GM12865 (cell line): ENCODE results near the gene MYCBP2.

ENCODE experiments used
- DNase-seq: peaks from one replicate; pipeline ENCODE4 v3.0.0; 2010; ENCODE audit warnings: low read depth
- H3K4me3 ChIP-seq: 2 replicates; pipeline ENCODE4 v1.5.1; 2011; ENCODE audit warnings: mild to moderate bottlenecking, low read depth, low read length, control low read depth
- CTCF ChIP-seq: IDR thresholded peaks from 2 replicates; pipeline ENCODE4 v1.5.1; 2011; ENCODE audit warnings: low read length, control low read depth, low read depth, inconsistent platforms; ENCODE audit not compliant: insufficient read depth; ENCODE audit errors: missing control alignments

MYCBP2 gene

GRCh38 chr13:77094773-77095172, 232.1 kb downstream of the MYCBP2 start:
- DNase-seq: no peak
- H3K4me3 ChIP-seq: no peak overlapping the region
- no peak for TF ChIP-seq CTCF

GRCh38 chr13:77093735-77094134, 233.2 kb downstream of the MYCBP2 start:
- no peak overlapping the region for H3K4me3 ChIP-seq
- DNase-seq: no peak
- no peak for TF ChIP-seq CTCF

GRCh38 chr13:77084755-77085154, 242.1 kb downstream of the MYCBP2 start:
- no peak for DNase-seq
- H3K4me3 ChIP-seq: no peak overlapping the region
- no peak for TF ChIP-seq CTCF

- DNase-seq: no peak
- no peak for TF ChIP-seq CTCF
- H3K4me3 ChIP-seq: no peak overlapping the region
Observed at GRCh38 chr13:77079902-77080413, 246.9 kb downstream of the MYCBP2 start.

- TF ChIP-seq CTCF: no peak
- no peak for DNase-seq
- H3K4me3 ChIP-seq: no peak overlapping the region
Observed at GRCh38 chr13:77067519-77067918, 259.4 kb downstream of the MYCBP2 start.

- no peak for DNase-seq
- no peak overlapping the region for H3K4me3 ChIP-seq
- TF ChIP-seq CTCF: no peak
Observed at GRCh38 chr13:77065461-77066147, 261.3 kb downstream of the MYCBP2 start.

- no peak for DNase-seq
- no peak overlapping the region for H3K4me3 ChIP-seq
- TF ChIP-seq CTCF: no peak
Observed at GRCh38 chr13:77062097-77062496, 264.8 kb downstream of the MYCBP2 start.
